HUDEP-2 (cell line): Measurements from ENCODE around the gene KLHL5.
A peak's percentile ranks its signal among the peaks of the same experiment; 100 is the strongest.
"Not testable (repeated sequence)": the region's sequence is repeated elsewhere in the genome, so short reads cannot be mapped to it uniquely, and the experiment has no call there.

Experiments used
- DNase-seq, 76 experiments: peaks; one replicate each; lab custom pipeline; 2025; ENCODE audit not compliant: unreplicated experiment in 76 of 76; lab: John Stamatoyannopoulos, UW

The KLHL5 gene

GRCh38 chr4:39097290-39097689 lies 35.3 kb downstream of the KLHL5 start:
- DNase-seq = no peak

- no peak for DNase-seq
These were observed 40.3 kb downstream of the KLHL5 start for GRCh38 chr4:39102297-39102696.

- no peak for DNase-seq
These were observed 41.3 kb downstream of the KLHL5 start for GRCh38 chr4:39103291-39103690.

GRCh38 chr4:39104255-39104654 lies 42.2 kb downstream of the KLHL5 start:
- no peak for DNase-seq

- no peak for DNase-seq
These were observed 44.0 kb downstream of the KLHL5 start for GRCh38 chr4:39106011-39106410.

- DNase-seq = no peak
These were observed 52.4 kb downstream of the KLHL5 start for GRCh38 chr4:39114436-39114835.

- no peak for DNase-seq
These were observed 56.1 kb downstream of the KLHL5 start for GRCh38 chr4:39118034-39118658.

GRCh38 chr4:39120418-39120817 lies 58.4 kb downstream of the KLHL5 start:
- no peak for DNase-seq

- no peak for DNase-seq
These were observed 63.0 kb downstream of the KLHL5 start for GRCh38 chr4:39124885-39125599.

GRCh38 chr4:39125600-39125985 lies 63.6 kb downstream of the KLHL5 start:
- DNase-seq = no peak

GRCh38 chr4:39126256-39127095 lies 64.4 kb downstream of the KLHL5 start:
- DNase-seq = no peak

GRCh38 chr4:39133623-39134022 lies 71.6 kb downstream of the KLHL5 start:
- DNase-seq = no peak

- DNase-seq = no peak
These were observed 72.8 kb downstream of the KLHL5 start for GRCh38 chr4:39134683-39135306.

GRCh38 chr4:39138227-39138626 lies 76.2 kb downstream of the KLHL5 start:
- DNase-seq = not testable (repeated sequence)

GRCh38 chr4:39146211-39146610 lies 84.2 kb downstream of the KLHL5 start:
- no peak for DNase-seq

- DNase-seq = no peak
These were observed 92.0 kb downstream of the KLHL5 start for GRCh38 chr4:39154009-39154408.

- DNase-seq = no peak
These were observed 95.5 kb downstream of the KLHL5 start for GRCh38 chr4:39157520-39157919.

GRCh38 chr4:39166177-39166576 lies 104.1 kb downstream of the KLHL5 start:
- DNase-seq = no peak

GRCh38 chr4:39166669-39167068 lies 104.6 kb downstream of the KLHL5 start:
- DNase-seq = no peak

- DNase-seq = peak in 12 of 76 experiments; percentile 1 to 22 (median 3)
These were observed 107.4 kb downstream of the KLHL5 start for GRCh38 chr4:39169426-39169825.

- no peak for DNase-seq
These were observed 108.3 kb downstream of the KLHL5 start for GRCh38 chr4:39170301-39170700.
